Stimulated activated CD4-positive, alpha-beta T cell treated with anti-CD3 and anti-CD28 coated beads, Interleukin-1b, Interleukin-23, amount 100 ng/mL, for 1 hour (primary cell): Measurements from ENCODE around the gene C18orf63.
"Not testable (repeated sequence)": the region's sequence is repeated elsewhere in the genome, so short reads cannot be mapped to it uniquely, and the experiment has no call there.

Experiments
- DNase-seq, 2 donors: peaks; one replicate each; pipeline ENCODE4 v3.0.0-alpha.2; 2020; ENCODE audit warnings: low read depth in 2 of 2

Gene C18orf63

GRCh38 chr18:74315464-74316256 is at the start of gene C18orf63:
Gene C18orf63 (plus strand): TSS chr18:74315839. CDS start chr18:74317866, 2,027 bp downstream.
- no peak for DNase-seq

GRCh38 chr18:74266161-74266560 is 49.5 kb upstream of the C18orf63 start:
- no peak for DNase-seq

- no peak for DNase-seq
Measured at GRCh38 chr18:74268175-74268574, 47.5 kb upstream of the C18orf63 start.

- DNase-seq: no peak
Measured at GRCh38 chr18:74268933-74269620, 46.6 kb upstream of the C18orf63 start.

GRCh38 chr18:74271635-74272034 is 44.0 kb upstream of the C18orf63 start:
- DNase-seq: no peak

GRCh38 chr18:74273394-74273793 is 42.2 kb upstream of the C18orf63 start:
- DNase-seq: no peak

GRCh38 chr18:74274700-74275099 is 40.9 kb upstream of the C18orf63 start:
- DNase-seq: no peak

- no peak for DNase-seq
Measured at GRCh38 chr18:74275736-74276135, 39.9 kb upstream of the C18orf63 start.

GRCh38 chr18:74276609-74277008 is 39.0 kb upstream of the C18orf63 start:
- DNase-seq: no peak

GRCh38 chr18:74277296-74277695 is 38.3 kb upstream of the C18orf63 start:
- DNase-seq: no peak

- no peak for DNase-seq
Measured at GRCh38 chr18:74278058-74278457, 37.6 kb upstream of the C18orf63 start.

GRCh38 chr18:74278983-74279382 is 36.7 kb upstream of the C18orf63 start:
- no peak for DNase-seq

- DNase-seq: no peak
Measured at GRCh38 chr18:74281011-74281979, 34.3 kb upstream of the C18orf63 start.

GRCh38 chr18:74281980-74282754 is 33.5 kb upstream of the C18orf63 start:
- no peak for DNase-seq

- DNase-seq: no peak
Measured at GRCh38 chr18:74282755-74283554, 32.7 kb upstream of the C18orf63 start.

GRCh38 chr18:74283646-74284045 is 32.0 kb upstream of the C18orf63 start:
- no peak for DNase-seq

- no peak for DNase-seq
Measured at GRCh38 chr18:74284191-74284979, 31.3 kb upstream of the C18orf63 start.

- DNase-seq: no peak
Measured at GRCh38 chr18:74284980-74285355, 30.7 kb upstream of the C18orf63 start.

GRCh38 chr18:74285583-74285982 is 30.1 kb upstream of the C18orf63 start:
- not testable (repeated sequence) for DNase-seq
